HG03066 (cell line): ENCODE data around the gene ANO4.
"Not testable (repeated sequence)": the region's sequence is repeated elsewhere in the genome, so short reads cannot be mapped to it uniquely, and the experiment has no call there.

Experiments used
- ATAC-seq: cut with Tn5 transposase; IDR thresholded peaks from one replicate; pipeline ENCODE4 v1.9.1; 2021; ENCODE audit warnings: low read depth; ENCODE audit not compliant: unreplicated experiment

ANO4 gene

DNA sequence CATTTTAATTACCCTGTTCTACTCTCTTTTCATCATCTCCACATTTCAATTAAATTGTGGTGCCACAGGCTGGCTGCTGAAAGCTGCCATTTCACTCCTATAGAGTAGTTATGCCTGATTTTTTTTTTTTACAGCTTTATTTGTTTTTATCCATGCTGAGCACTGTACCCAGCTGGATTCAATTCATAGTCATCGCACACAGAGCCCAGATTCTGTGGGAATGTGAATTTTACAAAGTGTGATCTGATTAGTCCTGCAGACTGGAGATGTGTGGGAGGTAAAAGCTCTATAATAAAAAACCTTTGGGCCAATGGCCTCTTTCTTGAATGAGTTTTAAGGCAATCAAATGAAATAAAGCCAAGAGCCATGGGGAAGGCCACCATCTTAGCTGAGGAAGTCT is 190.2 kb downstream of the ANO4 start:
- ATAC-seq, result no peak

DNA sequence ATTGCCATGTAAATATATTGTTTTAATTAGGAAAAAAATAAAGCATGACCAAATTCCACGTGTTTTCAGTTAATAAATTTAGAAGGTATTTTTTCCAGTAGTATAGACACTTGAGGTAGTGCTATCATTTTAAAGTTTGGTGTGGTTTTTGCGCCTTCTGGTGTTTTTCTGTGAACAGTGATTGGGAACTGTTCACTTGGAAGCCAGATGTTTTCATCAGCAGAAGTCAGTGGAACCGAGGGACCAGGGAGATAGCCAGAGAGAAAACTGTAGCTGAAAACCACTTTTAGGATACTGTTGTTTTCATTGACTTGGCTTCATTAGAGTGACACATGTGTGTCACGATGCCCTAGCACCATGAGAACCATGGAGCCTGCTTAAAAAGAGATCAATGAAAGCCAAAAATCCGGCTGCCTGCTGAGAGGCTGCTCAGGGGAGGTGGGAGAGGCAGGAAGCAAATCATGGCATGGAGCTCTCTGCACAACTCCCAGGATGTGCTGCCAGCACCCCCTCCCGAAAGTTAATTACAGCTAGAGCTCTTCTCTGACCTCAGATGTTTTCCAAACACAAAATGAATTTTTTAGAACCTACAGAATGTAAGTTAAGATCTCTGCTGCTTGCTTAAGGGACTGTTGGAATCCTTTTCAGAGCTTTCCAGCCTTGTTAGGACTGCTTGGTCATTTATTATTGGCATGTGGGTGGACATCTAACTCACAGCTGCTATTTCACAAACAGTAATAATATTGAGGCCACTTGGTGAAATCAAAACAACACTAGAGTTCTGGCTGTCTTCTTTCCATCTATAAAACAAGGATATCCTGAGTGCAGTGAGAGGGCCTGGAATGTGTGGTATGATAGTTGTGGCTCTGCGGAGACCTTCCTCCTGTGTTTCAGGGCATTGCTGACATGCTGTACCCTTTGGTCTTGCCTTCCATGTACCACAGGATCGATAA is 192.3 kb downstream of the ANO4 start:
- ATAC-seq, result no peak

DNA sequence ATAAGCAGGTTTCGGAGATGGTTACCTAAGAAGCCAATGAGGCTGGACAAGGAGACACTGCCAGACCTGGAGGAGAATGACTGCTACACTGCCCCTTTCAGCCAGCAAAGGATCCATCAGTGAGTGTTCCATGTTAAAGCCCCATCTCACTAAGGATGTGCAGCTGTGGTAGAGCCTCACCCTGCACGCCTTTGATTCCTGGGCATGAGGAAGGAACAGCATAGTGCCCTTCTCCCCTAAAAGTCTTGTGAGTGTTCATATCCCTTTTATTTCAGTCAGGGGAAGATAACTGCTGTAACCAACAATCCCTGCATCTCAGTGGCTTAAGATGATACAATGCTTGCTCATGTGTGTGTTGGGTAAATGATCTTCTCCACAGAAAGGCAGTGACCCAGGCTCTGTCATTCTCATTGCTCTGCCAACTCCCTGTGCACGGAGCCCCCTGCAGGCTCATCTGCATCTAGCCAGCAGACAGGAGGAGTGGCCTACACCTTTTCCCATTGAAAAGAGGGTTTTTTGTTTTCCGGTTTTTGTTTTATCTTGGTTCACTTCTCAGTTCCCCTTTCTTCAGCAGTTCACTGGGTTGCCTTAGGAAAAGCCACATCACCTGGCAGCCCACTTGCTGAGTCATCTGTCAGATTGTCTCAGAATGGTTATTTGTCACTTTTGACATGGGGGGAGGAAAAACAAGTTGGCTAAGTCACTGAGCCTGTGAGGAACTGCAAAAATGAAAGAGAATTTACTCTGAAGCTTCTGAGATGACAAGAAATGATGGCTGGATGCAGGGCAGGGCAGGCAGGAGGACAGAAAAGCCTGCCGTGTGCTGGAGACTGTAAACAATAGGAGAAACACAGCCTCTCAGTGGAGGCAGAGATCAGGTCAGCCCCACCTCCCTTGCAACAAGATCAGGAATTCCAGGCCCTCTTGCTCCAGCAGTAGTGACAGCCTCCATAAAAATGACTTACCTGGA is 193.3 kb downstream of the ANO4 start:
- peak; percentile 95 for ATAC-seq

DNA sequence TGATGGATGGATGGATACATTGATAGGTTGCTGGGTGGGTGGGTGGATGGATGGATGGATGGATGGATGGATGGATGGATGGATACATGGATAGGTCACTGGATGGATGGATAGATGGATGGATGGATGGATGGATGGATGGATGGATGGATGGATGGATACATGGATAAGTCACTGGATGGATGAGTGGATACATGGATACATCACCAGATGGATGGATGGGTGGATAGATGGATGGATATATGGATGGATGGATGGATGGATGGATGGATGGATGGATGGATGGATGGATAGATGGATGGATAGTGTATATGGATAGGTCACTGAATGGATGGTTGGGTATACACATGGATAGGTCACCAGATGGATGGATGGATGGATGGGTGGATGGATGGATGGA is 194.9 kb downstream of the ANO4 start:
- not testable (repeated sequence) for ATAC-seq

DNA sequence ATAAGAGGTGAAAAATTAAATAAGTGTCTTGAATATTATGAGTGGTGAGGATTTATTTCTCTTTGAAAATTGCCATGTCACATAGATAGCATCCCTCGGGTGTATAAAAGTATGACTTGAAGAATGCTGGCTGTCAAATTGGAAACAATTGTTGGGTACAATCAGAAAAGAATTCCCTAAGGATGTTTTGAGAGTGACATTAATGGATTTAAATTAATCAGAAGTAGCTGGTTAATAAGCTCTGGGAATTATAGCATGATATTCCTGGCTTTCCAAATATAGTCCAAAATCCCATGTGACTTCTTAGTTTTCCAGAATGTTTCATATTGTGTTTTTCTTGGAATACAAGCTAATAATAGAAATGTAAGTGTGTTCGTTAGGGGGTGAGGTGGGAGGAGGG is 196.5 kb downstream of the ANO4 start:
- no peak for ATAC-seq

DNA sequence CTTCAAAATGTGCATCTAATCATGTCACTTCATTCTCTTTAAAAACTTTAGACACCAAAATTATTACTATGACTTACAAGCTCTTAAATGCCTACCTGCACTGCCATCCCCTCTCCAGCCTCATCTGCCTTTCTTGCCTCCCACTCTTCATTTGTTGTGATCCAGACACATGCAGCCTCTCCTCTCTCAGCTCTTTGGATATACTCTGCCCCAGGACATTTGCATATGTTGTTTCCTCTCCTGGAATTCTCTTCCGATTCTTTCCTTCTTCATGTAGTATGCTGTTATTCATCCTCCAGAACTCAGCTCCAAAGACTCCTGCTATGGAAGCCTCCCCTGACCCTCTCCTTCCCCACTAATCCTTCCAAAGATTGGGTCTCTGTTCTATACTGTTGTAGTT is 197.6 kb downstream of the ANO4 start:
- ATAC-seq, result no peak

DNA sequence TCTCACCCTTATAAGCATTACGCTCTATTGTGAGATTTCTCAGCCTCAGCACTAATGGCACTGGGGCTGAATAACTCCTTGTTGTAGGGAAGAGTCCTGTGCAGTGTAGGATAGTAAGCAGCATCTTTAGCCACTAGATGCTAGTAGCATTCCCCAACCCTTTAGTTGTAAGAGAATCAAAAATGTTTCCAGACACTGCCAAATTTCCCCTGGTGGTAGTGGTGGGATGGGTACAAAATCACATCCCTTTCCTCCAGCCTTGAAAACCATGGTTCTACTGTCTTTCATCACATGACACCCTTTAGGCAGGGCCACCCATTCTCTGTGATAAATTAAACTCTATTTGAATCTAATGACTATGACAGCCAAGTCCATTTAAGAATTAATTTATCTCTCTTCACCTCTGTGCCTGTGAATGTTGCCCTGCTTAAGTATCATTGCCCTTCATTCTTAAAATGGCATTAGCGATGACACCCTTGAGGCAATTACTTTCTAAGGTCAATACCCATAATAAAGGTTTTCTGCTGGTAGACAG is 199.4 kb downstream of the ANO4 start:
- ATAC-seq, result no peak

DNA sequence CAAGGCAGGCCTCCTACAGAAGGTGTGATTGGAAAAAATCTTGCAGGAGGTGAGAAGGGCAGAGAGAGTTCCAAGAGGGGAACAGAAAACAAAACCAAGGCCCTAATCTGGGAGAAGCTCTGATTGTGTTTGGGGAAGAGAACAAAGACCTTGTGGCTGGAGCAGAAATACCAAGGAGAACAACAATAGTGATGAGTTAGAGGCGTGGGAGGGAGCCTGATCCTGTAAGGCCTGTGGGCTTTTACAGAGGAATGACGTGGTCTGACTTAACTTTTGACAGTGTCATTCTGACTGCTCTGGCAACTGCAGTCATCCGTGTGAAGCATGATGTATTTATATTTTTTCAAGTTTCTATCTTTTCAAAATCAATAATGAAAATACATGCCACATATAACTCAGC is 200.6 kb downstream of the ANO4 start:
- peak; percentile 25 for ATAC-seq

DNA sequence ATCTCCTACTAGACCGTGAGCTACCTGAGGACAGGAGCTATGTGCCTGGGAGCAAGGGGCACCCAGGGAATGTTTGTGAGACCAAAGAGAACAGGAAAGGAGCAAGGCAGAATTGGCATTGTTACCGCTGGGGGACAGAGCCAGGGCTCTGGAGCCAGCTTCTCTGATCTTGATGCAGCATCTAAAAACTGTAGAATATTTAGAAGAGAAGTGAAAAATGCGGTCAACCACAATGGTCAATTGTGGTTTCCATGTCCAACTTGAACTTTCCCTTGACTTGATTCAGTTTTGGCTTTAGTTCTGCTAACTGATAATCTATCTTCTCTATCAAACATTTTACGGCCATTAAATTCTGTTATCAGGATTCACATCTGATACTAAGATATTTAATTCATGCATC is 201.2 kb downstream of the ANO4 start:
- ATAC-seq, result peak; percentile 78

DNA sequence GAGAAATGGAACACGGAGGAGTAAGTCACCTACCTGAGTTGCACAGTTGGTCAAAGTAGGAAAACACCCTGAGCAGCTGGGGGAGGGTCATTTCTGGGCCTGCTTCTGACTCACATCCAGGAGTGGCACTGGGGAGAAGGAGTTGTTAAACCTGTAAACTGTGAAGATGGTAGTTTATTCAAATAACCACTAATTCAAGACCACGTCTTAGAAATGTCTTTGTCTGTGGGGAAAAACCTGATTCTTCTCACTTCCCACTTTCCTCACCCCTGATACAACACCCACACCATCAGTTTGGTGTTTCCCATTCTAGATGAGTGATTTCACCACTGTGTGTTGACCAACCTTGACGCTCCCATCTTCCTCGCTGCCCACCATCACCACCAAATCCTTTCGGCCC is 207.1 kb downstream of the ANO4 start:
- ATAC-seq, result no peak

DNA sequence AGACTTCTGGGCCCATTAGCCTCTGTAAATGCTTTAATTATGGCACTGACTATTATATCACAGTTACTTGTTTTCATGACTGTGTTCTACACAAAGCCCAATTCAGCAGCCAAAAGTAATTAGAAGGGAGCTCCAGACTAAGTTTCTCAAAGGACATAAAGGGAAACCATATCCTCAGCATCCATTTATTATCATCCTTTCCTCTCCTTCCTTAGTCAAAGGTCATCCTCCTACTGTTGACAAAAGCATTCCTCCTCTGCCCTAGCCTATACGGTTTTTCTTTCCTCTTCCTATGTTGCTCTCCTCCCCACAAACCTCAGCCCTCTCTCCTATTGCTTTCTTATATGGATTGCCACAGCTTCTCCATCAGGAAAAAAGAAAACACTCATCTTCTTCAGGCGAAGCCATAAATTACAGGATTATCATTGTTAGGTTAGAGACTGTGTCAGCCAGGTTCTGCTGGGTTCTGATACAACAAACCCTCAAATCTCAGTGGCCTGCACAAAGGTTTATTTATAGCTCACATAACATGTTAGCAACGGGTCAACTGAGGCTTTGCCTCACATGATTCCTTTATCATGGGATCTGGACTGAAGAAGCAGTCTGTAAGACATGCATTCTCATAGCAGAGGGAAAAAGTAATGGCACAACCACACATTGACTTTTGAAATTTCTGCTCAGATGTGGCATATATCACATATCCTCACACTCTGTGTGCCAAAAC is 208.3 kb downstream of the ANO4 start:
- no peak for ATAC-seq

DNA sequence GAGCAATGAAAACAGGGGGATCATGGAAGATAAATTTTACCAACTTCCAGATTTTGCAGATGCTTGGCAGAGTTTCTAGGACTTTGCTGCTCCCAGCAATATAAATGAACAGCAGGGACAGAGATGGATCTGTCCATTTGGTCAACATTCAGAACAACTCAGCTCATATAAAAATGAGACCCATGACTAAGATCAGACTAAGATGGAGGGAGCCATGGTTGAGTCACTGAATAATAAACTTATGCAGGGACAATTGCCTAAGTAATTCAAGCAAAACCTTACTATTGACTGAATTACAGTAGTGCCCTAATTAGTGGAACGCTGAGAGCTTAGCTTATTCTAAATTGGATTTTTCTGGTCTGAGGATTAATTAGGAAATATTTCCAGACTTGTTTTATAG is 210.3 kb downstream of the ANO4 start:
- no peak for ATAC-seq

DNA sequence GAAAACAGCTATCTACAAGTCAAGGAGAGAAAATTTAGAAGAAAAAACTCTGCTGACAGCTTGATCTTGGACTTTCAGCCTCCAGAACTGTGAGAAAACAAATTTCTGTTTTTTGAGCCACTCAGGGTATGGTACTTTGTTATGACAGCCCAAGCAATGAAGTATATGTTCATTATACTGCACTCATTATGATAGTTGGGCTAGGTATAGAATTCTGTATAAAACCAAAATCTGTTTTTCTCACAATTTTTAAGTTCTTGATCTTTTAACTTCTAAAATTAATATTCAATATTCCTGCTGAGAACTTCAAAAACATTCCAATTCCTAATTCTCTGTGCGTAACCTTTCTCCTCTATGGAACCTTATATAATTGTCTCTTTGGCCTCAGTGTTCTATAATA is 214.7 kb downstream of the ANO4 start:
- no peak for ATAC-seq

DNA sequence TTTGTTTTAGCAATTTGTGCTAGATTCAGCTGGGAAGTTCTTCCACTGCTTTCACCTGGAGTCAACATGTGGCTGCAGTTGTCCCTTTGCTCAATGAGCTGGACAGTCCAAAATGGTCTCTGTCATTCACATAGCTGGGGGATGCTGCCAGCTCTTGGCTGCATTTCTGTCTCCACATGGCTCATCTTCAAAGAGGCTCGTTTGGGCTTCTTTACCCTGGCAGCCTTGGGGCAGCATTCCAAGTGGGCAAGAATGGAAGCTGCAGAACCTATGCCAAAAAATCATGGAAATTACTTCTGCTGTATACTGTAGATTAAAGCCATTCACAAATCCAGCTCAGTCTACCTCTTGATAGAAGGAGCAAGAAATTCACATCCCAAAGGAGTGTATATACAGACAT is 216.3 kb downstream of the ANO4 start:
- ATAC-seq, result no peak

DNA sequence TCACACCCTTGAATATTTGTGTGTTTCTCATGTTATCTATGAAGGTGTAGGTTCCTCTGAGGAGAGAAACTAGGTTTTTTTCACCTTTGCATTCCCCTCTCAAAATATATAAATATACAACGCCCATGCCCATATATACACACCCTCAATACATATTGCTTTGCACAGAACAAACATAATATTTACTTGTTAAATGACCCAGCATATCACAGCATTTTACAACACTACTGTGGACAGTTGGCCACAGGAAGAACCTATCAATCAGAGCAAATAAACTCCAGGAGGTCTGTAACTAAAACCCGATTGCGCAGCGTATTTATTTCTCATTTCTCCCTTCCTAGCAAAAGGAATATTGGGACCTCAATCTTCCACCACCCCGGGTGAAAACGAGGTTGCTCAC is 219.4 kb downstream of the ANO4 start:
- ATAC-seq, result no peak

DNA sequence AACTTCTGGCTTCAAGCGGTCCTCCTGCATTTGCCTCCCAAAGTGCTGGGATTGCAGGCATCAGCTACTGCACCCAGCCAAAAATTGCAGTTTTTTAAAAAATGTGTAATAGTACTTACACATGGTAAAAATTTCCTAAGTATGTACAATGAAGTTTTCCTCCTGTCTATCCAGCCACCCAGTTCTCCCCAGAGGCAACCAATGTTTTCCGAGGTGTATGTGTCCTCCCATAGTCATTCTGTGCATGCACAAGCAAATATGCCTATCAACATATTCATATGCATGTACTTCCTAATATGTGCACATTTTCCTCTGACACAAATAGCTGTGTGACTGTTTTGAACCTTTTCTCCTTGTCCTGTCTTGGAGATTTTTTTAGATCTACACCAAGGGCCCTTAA is 220.5 kb downstream of the ANO4 start:
- no peak for ATAC-seq

DNA sequence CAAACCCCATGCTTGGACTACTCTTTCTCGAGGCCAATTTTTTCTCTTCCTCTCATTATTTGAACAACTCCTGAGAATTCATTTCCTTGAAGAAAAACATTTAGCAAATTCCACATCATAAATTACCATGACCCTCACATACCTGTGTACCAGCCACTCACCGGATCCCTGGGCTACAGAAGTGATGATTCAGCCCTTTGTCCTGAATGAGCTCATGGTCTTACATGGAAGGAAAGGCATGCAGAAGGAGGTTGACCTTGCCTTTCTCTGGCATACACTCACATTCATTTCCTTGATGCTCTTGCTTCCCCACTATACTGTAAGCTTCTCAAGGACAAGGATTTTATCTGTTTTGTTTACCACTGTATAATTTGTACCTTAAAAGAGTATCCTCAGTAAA is 224.0 kb downstream of the ANO4 start:
- no peak for ATAC-seq

DNA sequence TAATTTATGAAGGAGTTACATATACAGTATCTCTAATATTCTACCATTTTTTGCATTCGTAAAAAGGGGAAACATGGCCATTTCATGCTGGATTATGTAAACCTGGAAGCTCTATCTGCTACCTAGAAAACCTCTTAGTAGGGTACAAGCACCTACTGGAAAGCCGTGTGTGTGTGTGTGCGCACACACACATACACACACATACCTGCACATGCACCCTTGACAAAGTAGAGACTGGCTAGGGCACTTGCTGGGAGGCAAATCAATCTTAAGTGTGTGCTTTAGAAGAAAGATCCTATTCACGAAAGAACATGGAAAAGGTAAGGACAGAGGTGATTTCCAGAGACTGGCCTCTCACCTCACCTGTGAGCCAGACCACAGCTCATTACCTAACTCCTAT is 224.6 kb downstream of the ANO4 start:
- ATAC-seq, result no peak

DNA sequence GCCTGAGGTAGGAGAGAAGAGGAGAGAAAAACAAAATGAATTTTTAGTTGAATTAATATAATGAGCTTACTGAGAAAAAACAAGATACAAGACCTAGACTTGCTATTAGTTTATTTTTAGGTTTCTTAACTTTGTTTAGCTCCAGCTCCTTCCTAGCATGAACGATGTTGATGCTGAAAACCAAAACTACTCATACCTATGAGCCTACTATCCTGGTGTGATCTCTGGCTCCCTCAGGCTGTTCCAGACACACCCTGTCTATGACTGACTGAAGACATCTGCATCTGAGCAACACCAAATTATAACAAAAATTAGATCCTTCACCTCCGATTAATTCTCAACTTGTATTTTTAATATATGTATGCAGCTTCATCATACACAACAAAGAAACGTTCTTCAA is 225.1 kb downstream of the ANO4 start:
- no peak for ATAC-seq

DNA sequence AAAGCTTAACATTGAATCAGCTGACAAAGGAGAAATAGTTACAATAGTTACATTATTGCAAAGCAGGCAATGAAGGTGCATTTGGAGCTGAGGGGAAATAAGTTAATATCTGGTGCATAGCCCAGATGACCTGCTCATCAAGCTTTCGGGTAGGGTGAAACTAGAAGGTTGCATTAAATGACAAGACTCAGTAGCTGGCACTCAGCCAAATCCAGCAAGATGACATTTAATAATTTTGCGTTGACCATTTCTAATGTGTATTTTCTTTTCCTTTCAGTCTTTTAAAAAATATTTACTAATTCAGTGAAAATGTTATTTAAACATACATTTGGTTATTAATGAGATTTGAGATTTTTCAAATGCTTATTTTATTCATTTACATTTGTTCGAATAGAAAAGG is 226.9 kb downstream of the ANO4 start:
- no peak for ATAC-seq
